Neural cell (in vitro differentiated cells): Measurements from ENCODE around the gene GADL1. TPM values are rescaled to one million over a fixed set of nuclear protein-coding genes. Genes with fewer than 3 reads are reported as not detected.

ENCODE experiments used
- H2AFZ ChIP-seq: fragments of 200-600, 300-800 bp; sonication (generic), shearing (Covaris generic); 2 replicates; pipeline ENCODE4 v1.6.0; 2014; ENCODE audit warnings: low read depth, mild to moderate bottlenecking, antibody characterized with exemption, low read length, moderate library complexity
- H3F3A ChIP-seq: fragments of 200-600 bp; shearing (Covaris generic); 2 replicates; pipeline ENCODE4 v1.6.1; 2016; ENCODE audit warnings: mild to moderate bottlenecking, moderate library complexity, mixed read lengths, antibody characterized with exemption, low read length; ENCODE audit not compliant: insufficient read depth, poor library complexity, severe bottlenecking
- H3K27ac ChIP-seq: fragments of 200-600, 300-800 bp; sonication (generic), shearing (Covaris generic); 2 replicates; pipeline ENCODE4 v1.5.1; 2014; ENCODE audit warnings: mild to moderate bottlenecking, low read length, moderate library complexity
- H3K27me3 ChIP-seq: fragments of 300-800, 200-600 bp; sonication (generic), shearing (Covaris generic); 2 replicates; pipeline ENCODE4 v1.6.0; 2014; ENCODE audit warnings: mild to moderate bottlenecking, low read depth, low read length, moderate library complexity; ENCODE audit not compliant: insufficient read depth
- H3K36me3 ChIP-seq: fragments of 300-800, 200-600 bp; sonication (generic), shearing (Covaris generic); 2 replicates; pipeline ENCODE4 v1.5.1; 2014; ENCODE audit warnings: mild to moderate bottlenecking, antibody characterized with exemption, low read length, moderate library complexity; ENCODE audit not compliant: insufficient read depth
- H3K4me2 ChIP-seq: fragments of 300-800, 200-600 bp; sonication (generic), shearing (Covaris generic); 2 replicates; pipeline ENCODE4 v1.6.0; 2014; ENCODE audit warnings: mild to moderate bottlenecking, low read length
- H3K4me3 ChIP-seq: fragments of 300-800, 200-600 bp; sonication (generic), shearing (Covaris generic); 2 replicates; pipeline ENCODE4 v1.5.1; 2014; ENCODE audit warnings: mild to moderate bottlenecking, low read length, moderate library complexity
- H3K79me2 ChIP-seq: fragments of 200-600 bp; shearing (Covaris generic); replicated peaks from 2 replicates; pipeline ENCODE4 v1.6.0; 2014; ENCODE audit warnings: mild to moderate bottlenecking, low read length, moderate library complexity; ENCODE audit not compliant: insufficient read depth
- H3K9ac ChIP-seq: fragments of 300-800, 200-600 bp; sonication (generic), shearing (Covaris generic); 2 replicates; pipeline ENCODE4 v1.6.1; 2016; ENCODE audit warnings: mild to moderate bottlenecking, low read length, mixed read lengths
- H3K9me2 ChIP-seq: fragments of 200-600 bp; shearing (Covaris generic); 2 replicates; pipeline ENCODE4 v1.6.1; 2016; ENCODE audit warnings: mild to moderate bottlenecking, low read length, mixed read lengths; ENCODE audit not compliant: insufficient read depth
- H3K9me3 ChIP-seq: fragments of 200-600, 300-800 bp; sonication (generic), shearing (Covaris generic); 2 replicates; pipeline ENCODE4 v1.6.1; 2016; ENCODE audit warnings: mild to moderate bottlenecking, mixed run types, low read length, moderate library complexity, mixed read lengths
- H4K20me1 ChIP-seq: fragments of 200-600 bp; shearing (Covaris generic); 2 replicates; pipeline ENCODE4 v1.6.1; 2016; ENCODE audit warnings: mild to moderate bottlenecking, mixed run types; ENCODE audit not compliant: insufficient read depth
- CTCF ChIP-seq: fragments of 450-650 bp; IDR thresholded peaks from 2 replicates; pipeline ENCODE4 v1.5.1; 2014; ENCODE audit warnings: antibody characterized with exemption, mild to moderate bottlenecking, moderate library complexity; ENCODE audit not compliant: poor library complexity, severe bottlenecking
- EZH2 ChIP-seq: fragments of 200-600, 300-800 bp; shearing (Covaris generic), sonication (generic); IDR thresholded peaks from 2 replicates; pipeline ENCODE4 v1.6.1; 2014; ENCODE audit warnings: antibody characterized with exemption, low read length, borderline replicate concordance, mild to moderate bottlenecking; ENCODE audit not compliant: insufficient read depth, poor library complexity, severe bottlenecking
- SMC3 ChIP-seq: fragments of 450-650 bp; conservative IDR thresholded peaks from 2 replicates; pipeline ENCODE4 v1.6.1; 2014; ENCODE audit warnings: antibody characterized with exemption, mild to moderate bottlenecking, moderate library complexity; ENCODE audit not compliant: poor library complexity
- TAF1 ChIP-seq: IDR thresholded peaks from 2 replicates; pipeline ENCODE4 v1.6.1; 2012; ENCODE audit warnings: low read depth
- polyA plus RNA-seq: library from polyadenylated mRNA; depleted of rRNA; stranded (reverse); fragments of >200 nt; gene quantifications from 2 replicates; pipeline ENCODE4 v1.2.3, GENCODE V29; 2014
- TF ChIP-seq, protein P1 (sequence below): IDR thresholded peaks from 2 replicates; pipeline ENCODE4 v1.6.1; 2012; ENCODE audit warnings: borderline replicate concordance

GADL1 gene
- polyA plus RNA-seq, 1 donor from 2014 or later = not detected

DNA sequence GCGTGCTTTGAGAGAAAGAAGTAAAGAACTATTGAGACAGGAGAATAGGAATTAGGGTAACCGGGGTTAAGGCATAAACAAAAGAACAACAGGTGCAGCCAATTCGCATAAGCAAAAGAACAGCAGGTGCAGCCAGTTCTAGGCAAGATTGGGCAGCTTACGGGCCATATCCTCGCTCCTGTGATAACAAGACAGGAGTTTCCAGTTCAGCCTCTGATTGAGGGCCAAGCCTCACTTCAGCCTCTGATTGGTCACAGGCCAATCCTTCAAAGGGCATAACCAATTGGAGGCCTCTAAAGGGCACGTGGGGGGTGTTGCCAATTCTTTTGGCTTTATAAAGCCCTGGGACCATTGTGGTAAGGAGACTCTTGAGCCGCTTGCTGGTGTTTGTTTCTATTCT lies 143.5 kb downstream of the GADL1 start:
- TF ChIP-seq EZH2 = no peak
- TF ChIP-seq, protein P1, sequence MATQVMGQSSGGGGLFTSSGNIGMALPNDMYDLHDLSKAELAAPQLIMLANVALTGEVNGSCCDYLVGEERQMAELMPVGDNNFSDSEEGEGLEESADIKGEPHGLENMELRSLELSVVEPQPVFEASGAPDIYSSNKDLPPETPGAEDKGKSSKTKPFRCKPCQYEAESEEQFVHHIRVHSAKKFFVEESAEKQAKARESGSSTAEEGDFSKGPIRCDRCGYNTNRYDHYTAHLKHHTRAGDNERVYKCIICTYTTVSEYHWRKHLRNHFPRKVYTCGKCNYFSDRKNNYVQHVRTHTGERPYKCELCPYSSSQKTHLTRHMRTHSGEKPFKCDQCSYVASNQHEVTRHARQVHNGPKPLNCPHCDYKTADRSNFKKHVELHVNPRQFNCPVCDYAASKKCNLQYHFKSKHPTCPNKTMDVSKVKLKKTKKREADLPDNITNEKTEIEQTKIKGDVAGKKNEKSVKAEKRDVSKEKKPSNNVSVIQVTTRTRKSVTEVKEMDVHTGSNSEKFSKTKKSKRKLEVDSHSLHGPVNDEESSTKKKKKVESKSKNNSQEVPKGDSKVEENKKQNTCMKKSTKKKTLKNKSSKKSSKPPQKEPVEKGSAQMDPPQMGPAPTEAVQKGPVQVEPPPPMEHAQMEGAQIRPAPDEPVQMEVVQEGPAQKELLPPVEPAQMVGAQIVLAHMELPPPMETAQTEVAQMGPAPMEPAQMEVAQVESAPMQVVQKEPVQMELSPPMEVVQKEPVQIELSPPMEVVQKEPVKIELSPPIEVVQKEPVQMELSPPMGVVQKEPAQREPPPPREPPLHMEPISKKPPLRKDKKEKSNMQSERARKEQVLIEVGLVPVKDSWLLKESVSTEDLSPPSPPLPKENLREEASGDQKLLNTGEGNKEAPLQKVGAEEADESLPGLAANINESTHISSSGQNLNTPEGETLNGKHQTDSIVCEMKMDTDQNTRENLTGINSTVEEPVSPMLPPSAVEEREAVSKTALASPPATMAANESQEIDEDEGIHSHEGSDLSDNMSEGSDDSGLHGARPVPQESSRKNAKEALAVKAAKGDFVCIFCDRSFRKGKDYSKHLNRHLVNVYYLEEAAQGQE = no peak
- no peak for TF ChIP-seq TAF1
- TF ChIP-seq CTCF = no peak

GRCh38 chr3:30749230-30749629 lies 145.2 kb downstream of the GADL1 start:
- Histone ChIP-seq H3K9ac (no peak overlapping the region), H3K79me2 (no peaks in the 10 kb centered on the region), H3K9me3 (no peaks in the 10 kb centered on the region), H3K4me2 (no peak overlapping the region), H3K27me3 (no peaks in the 10 kb centered on the region), H2AFZ (no peak overlapping the region), H3F3A (no peaks in the 10 kb centered on the region), H4K20me1 (no peaks in the 10 kb centered on the region), H3K9me2 (no peaks in the 10 kb centered on the region), H3K36me3 (no peaks in the 10 kb centered on the region), H3K4me3 (no peak overlapping the region), H3K27ac (no peak overlapping the region)
- TF ChIP-seq EZH2 (no peak), SMC3 (no peak)
- TF ChIP-seq, protein P1 = no peak

More for the DNA sequence above, 143.5 kb downstream of the GADL1 start:
- Histone ChIP-seq H4K20me1 (no peaks in the 10 kb centered on the region), H3K9me2 (no peaks in the 10 kb centered on the region), H3K36me3 (no peaks in the 10 kb centered on the region), H3K27ac (no peak overlapping the region), H3F3A (no peaks in the 10 kb centered on the region), H3K9ac (no peak overlapping the region), H3K9me3 (no peaks in the 10 kb centered on the region), H3K79me2 (no peaks in the 10 kb centered on the region), H3K27me3 (no peaks in the 10 kb centered on the region), H3K4me2 (no peak overlapping the region), H3K4me3 (no peak overlapping the region), H2AFZ (no peak overlapping the region)
